GM10847 (cell line): ENCODE results near the gene VWF.

Source experiments
- POLR2A ChIP-seq: IDR thresholded peaks from 2 replicates; pipeline ENCODE4 v1.6.1; 2011; ENCODE audit not compliant: insufficient read length; ENCODE audit errors: extremely low read depth

The VWF gene

GRCh38 chr12:6088921-6089747 lies 35.3 kb downstream of the VWF start:
- no peak for TF ChIP-seq POLR2A

- no peak for TF ChIP-seq POLR2A
Observed at GRCh38 chr12:6086316-6086715, 38.2 kb downstream of the VWF start.

DNA sequence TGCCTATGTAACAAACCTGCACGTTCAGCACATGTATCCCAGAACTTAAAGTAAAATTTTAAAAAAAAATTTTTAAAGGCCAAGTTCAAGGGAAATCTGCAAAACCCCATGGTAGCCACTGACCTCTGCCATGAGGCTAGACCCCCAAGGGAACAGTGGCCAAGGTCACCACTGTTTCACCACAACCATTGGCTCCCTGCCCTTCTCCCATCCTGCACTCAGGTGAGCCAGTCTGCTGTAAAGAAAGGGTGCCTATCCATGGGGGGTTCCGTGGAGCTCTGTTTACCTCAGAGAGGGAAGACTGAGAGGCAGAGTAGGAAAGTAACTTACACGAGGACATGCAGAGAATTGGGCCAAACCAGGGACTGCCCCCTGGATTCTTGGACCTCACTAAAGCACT lies 38.6 kb downstream of the VWF start:
- no peak for TF ChIP-seq POLR2A

GRCh38 chr12:6084969-6085450 lies 39.5 kb downstream of the VWF start:
- no peak for TF ChIP-seq POLR2A

DNA sequence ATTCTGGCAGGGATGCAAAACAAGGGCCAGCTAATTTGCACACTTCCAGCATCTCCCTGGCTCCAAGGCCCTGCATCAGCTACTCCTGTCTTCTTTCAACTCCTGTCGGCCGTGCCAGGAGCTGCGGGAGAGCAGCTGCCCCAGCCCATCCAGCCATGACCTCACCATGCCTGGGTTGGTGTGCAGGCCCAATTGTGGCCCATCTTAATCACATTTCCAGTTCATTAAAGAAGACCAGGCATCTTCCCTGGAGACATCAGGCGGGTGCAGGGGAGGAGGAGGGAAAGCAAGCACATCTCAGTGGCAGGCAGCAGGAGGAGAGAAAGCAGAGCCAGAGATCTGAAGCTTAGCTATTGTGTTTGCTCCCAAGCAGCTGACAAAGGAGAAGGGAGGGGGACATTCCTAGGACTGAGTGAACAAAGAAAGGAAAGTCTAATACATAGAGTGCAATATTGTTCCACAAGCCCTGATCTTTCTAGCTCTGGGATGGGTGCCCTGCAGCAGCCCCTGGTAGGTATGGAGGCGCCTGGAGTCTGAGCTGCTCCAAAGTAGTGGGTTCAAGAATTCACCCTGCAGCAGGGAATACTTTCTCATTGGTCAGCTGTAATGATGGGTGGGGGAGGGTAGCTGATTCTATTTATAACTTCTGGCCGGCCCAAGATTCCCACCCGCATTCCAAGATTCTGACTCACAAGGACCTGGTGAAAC lies 40.1 kb downstream of the VWF start:
- TF ChIP-seq POLR2A, result no peak

GRCh38 chr12:6083601-6084000 lies 40.9 kb downstream of the VWF start:
- TF ChIP-seq POLR2A, result no peak

DNA sequence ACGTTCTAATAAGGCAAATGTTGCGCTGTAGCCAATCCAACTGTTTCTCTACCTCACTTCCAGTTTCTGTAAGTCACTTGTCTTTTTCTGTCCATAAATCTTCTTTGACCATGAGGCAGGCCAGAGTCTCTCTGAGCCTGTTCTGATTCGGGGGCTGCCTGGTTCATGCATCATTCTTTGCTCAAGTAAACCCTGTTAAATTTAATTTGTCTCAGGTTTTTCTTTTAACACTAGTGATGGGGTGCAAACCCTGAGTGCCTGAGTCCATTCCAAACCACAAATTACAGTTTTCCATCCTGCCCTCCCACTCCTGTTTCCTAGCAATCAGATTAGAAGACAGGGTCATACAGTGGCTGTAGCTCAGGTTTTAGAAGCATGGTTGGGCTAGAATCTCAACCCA lies 41.9 kb downstream of the VWF start:
- no peak for TF ChIP-seq POLR2A

- no peak for TF ChIP-seq POLR2A
Observed at GRCh38 chr12:6080149-6081045, 44.1 kb downstream of the VWF start.

- no peak for TF ChIP-seq POLR2A
Observed at GRCh38 chr12:6078398-6079096, 45.9 kb downstream of the VWF start.

GRCh38 chr12:6077692-6078083 lies 46.8 kb downstream of the VWF start:
- TF ChIP-seq POLR2A, result no peak

GRCh38 chr12:6076776-6077691 lies 47.4 kb downstream of the VWF start:
- TF ChIP-seq POLR2A, result no peak

DNA sequence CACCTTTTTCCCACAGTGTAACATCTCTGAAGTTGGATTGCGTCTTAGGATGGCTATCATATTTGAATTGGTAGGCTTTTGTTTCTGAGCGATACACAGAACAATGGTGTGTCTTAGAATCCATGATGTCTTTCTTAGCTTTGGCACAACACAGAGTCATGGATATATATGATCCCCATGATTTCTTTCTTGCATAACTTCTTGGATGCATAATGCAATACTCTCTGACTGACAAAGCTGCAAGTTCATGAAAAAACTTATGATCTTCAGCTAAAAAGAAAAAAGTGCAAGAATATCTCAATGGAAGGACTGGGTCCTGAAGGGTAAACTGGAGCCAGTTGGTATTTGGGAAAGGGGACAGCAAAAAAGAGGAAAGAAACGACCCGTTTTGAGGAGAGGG lies 48.1 kb downstream of the VWF start:
- no peak for TF ChIP-seq POLR2A

DNA sequence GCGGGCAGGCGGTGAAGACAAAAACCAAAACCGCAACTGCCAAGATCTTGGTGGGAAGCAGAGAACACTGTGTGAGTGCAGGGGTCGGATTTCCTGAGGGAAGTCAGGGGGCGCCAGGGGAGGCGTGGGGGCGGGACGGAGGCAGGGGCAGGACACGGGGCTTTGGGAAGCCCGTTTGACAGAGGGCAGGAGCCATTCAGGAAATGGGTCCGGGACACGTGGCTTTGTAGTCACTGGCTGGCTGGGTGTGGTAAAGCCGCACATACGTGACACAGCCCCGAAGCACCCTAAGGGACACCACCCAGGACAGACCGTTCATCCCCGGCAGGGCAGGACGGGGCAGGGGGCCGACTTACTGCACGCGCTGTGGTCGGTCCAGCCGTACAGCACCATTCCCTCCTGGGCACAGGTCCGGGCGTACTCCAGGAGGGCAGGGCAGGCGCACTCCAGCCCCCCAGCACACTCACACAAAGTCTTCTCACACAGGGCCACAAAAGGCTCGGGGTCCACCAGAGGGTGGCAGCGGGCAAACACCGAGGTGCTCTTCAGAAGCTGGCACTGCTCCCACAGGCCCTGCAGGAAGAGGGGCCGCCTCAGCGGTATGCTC lies 49.4 kb downstream of the VWF start:
- no peak for TF ChIP-seq POLR2A

DNA sequence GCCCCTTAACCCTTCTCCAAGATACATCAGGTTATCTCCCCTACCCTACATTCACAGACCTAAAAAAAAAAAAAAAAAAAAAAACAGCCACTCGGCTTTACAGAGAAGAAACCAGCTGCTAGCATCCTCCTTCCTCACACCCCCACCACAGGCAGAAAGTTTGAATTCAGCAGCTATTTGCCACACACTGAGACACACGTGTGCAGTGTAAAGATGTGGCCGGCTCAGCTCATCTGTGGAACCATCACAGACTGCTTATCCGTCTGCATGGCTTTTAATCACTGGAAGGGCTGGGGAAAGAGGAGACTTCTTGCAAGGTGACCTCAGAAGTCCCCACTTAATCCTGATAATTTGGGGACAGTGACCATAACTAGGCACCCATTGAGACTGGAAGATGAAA lies 50.0 kb downstream of the VWF start:
- TF ChIP-seq POLR2A, result no peak

DNA sequence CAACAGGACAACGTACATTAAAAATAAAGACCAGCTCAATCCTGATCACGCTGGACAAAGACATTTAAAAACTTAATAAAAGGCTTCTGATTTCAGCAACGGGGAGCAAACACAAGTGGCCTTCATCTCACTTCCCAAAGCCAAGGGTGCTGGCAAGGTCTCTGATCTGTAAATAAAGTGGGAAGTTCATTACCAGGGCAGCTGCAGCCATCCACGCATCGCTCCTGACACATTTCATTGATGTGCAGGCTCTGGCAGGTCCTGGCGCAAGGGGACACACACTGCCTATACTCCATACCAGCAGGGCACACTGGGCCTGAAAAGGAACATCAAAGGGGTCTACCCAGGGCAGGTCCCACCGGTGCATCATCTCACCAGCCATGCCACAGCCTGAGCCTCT lies 51.0 kb downstream of the VWF start:
- no peak for TF ChIP-seq POLR2A
